MG63 (cell line): Measurements from ENCODE around the gene CPNE4. TPM values are rescaled to one million over a fixed set of nuclear protein-coding genes. Genes with fewer than 3 reads are reported as not detected.

Source experiments
- DNase-seq: peaks from one replicate; pipeline ENCODE4 v3.0.0-alpha.2; 2020
- H3K27me3 ChIP-seq: fragments of 250-450 bp; sonication (Bioruptor Pico); 2 replicates; pipeline ENCODE4 v1.5.1; 2020; ENCODE audit warnings: mild to moderate bottlenecking, moderate library complexity
- H3K36me3 ChIP-seq: fragments of 250-450 bp; sonication (Bioruptor Pico); 2 replicates; pipeline ENCODE4 v1.5.1; 2020; ENCODE audit warnings: mild to moderate bottlenecking, moderate library complexity
- H3K4me3 ChIP-seq: fragments of 250-450 bp; sonication (Bioruptor Pico); 2 replicates; pipeline ENCODE4 v1.5.1; 2020; ENCODE audit warnings: mild to moderate bottlenecking, moderate library complexity
- H3K9me3 ChIP-seq: fragments of 250-450 bp; sonication (Bioruptor Pico); 2 replicates; pipeline ENCODE4 v1.5.1; 2020; ENCODE audit warnings: mild to moderate bottlenecking, moderate library complexity
- total RNA-seq: library from RNA; depleted of rRNA; stranded (reverse); fragments of >200 nt; shearing (Covaris generic); gene quantifications from 2 replicates; pipeline ENCODE4 v1.2.3, GENCODE V29; 2014; ENCODE audit warnings: low replicate concordance

CPNE4 gene
- total RNA-seq, 1 experiment from 2014 or later: not detected

- Histone ChIP-seq H3K27me3 (peaks cover 19% of the 10 kb centered on the region), H3K36me3 (no peaks in the 10 kb centered on the region), H3K4me3 (no peak overlapping the region), H3K9me3 (no peaks in the 10 kb centered on the region)
- no peak for DNase-seq
Observed at GRCh38 chr3:132032959-132033358, 1.9 kb downstream of the CPNE4 start.

GRCh38 chr3:132029182-132029902 lies 5.5 kb downstream of the CPNE4 start:
- no peaks in the 10 kb centered on the region for H3K9me3 ChIP-seq
- H3K27me3 ChIP-seq: peaks cover 8% of the 10 kb centered on the region
- no peaks in the 10 kb centered on the region for H3K36me3 ChIP-seq
- DNase-seq: peak; percentile 79
- no peak overlapping the region for H3K4me3 ChIP-seq

GRCh38 chr3:132022914-132023313 lies 11.9 kb downstream of the CPNE4 start:
- Histone ChIP-seq H3K36me3 (no peaks in the 10 kb centered on the region), H3K27me3 (no peaks in the 10 kb centered on the region), H3K4me3 (no peak overlapping the region), H3K9me3 (no peaks in the 10 kb centered on the region)
- no peak for DNase-seq

GRCh38 chr3:132020058-132020457 lies 14.8 kb downstream of the CPNE4 start:
- Histone ChIP-seq H3K9me3 (no peaks in the 10 kb centered on the region), H3K4me3 (no peak overlapping the region), H3K27me3 (peaks cover 3% of the 10 kb centered on the region), H3K36me3 (no peaks in the 10 kb centered on the region)
- no peak for DNase-seq

- H3K9me3 ChIP-seq: no peaks in the 10 kb centered on the region
- no peaks in the 10 kb centered on the region for H3K36me3 ChIP-seq
- H3K27me3 ChIP-seq: peaks cover 5% of the 10 kb centered on the region
- DNase-seq: no peak
- no peak overlapping the region for H3K4me3 ChIP-seq
Observed at GRCh38 chr3:132017137-132017536, 17.7 kb downstream of the CPNE4 start.

GRCh38 chr3:132016061-132017041 lies 18.5 kb downstream of the CPNE4 start:
- Histone ChIP-seq H3K9me3 (no peaks in the 10 kb centered on the region), H3K4me3 (no peak overlapping the region), H3K36me3 (no peaks in the 10 kb centered on the region), H3K27me3 (peaks cover 5% of the 10 kb centered on the region)
- DNase-seq: no peak

GRCh38 chr3:132014105-132014504 lies 20.7 kb downstream of the CPNE4 start:
- Histone ChIP-seq H3K27me3 (peaks cover 5% of the 10 kb centered on the region), H3K4me3 (no peak overlapping the region), H3K9me3 (no peaks in the 10 kb centered on the region), H3K36me3 (no peaks in the 10 kb centered on the region)
- no peak for DNase-seq

GRCh38 chr3:132009241-132009640 lies 25.6 kb downstream of the CPNE4 start:
- no peak for DNase-seq
- Histone ChIP-seq H3K4me3 (no peak overlapping the region), H3K9me3 (no peaks in the 10 kb centered on the region), H3K36me3 (no peaks in the 10 kb centered on the region), H3K27me3 (no peaks in the 10 kb centered on the region)

GRCh38 chr3:132008837-132009236 lies 26.0 kb downstream of the CPNE4 start:
- Histone ChIP-seq H3K27me3 (no peaks in the 10 kb centered on the region), H3K9me3 (no peaks in the 10 kb centered on the region), H3K4me3 (no peak overlapping the region), H3K36me3 (no peaks in the 10 kb centered on the region)
- no peak for DNase-seq

- no peaks in the 10 kb centered on the region for H3K36me3 ChIP-seq
- H3K9me3 ChIP-seq: no peaks in the 10 kb centered on the region
- no peak overlapping the region for H3K4me3 ChIP-seq
- no peak for DNase-seq
- H3K27me3 ChIP-seq: no peaks in the 10 kb centered on the region
Observed at GRCh38 chr3:132007617-132008016, 27.2 kb downstream of the CPNE4 start.

- DNase-seq: peak; percentile 4
Observed at GRCh38 chr3:132006605-132007204, 28.1 kb downstream of the CPNE4 start.

GRCh38 chr3:132004571-132004970 lies 30.2 kb downstream of the CPNE4 start:
- no peaks in the 10 kb centered on the region for H3K9me3 ChIP-seq
- DNase-seq: no peak
- H3K36me3 ChIP-seq: no peaks in the 10 kb centered on the region
- no peak overlapping the region for H3K4me3 ChIP-seq
- H3K27me3 ChIP-seq: no peaks in the 10 kb centered on the region

More at GRCh38 chr3:132006605-132007204, 28.1 kb downstream of the CPNE4 start:
- Histone ChIP-seq H3K36me3 (no peaks in the 10 kb centered on the region), H3K9me3 (no peaks in the 10 kb centered on the region), H3K27me3 (no peaks in the 10 kb centered on the region), H3K4me3 (no peak overlapping the region)

- no peaks in the 10 kb centered on the region for H3K9me3 ChIP-seq
- H3K4me3 ChIP-seq: no peak overlapping the region
- DNase-seq: no peak
- no peaks in the 10 kb centered on the region for H3K27me3 ChIP-seq
- H3K36me3 ChIP-seq: no peaks in the 10 kb centered on the region
Observed at GRCh38 chr3:132003685-132004084, 31.1 kb downstream of the CPNE4 start.

GRCh38 chr3:132001999-132002398 lies 32.8 kb downstream of the CPNE4 start:
- Histone ChIP-seq H3K36me3 (no peaks in the 10 kb centered on the region), H3K4me3 (no peak overlapping the region), H3K9me3 (no peaks in the 10 kb centered on the region), H3K27me3 (no peaks in the 10 kb centered on the region)
- DNase-seq: no peak

GRCh38 chr3:132001036-132001435 lies 33.8 kb downstream of the CPNE4 start:
- no peak overlapping the region for H3K4me3 ChIP-seq
- no peak for DNase-seq
- no peaks in the 10 kb centered on the region for H3K9me3 ChIP-seq
- H3K27me3 ChIP-seq: no peaks in the 10 kb centered on the region
- H3K36me3 ChIP-seq: no peaks in the 10 kb centered on the region

- H3K36me3 ChIP-seq: no peaks in the 10 kb centered on the region
- H3K4me3 ChIP-seq: no peak overlapping the region
Observed at GRCh38 chr3:131998027-131998426, 36.8 kb downstream of the CPNE4 start.

GRCh38 chr3:131995891-131996290 lies 38.9 kb downstream of the CPNE4 start:
- Histone ChIP-seq H3K4me3 (no peak overlapping the region), H3K27me3 (no peaks in the 10 kb centered on the region), H3K36me3 (no peaks in the 10 kb centered on the region), H3K9me3 (no peaks in the 10 kb centered on the region)
- no peak for DNase-seq

More at GRCh38 chr3:131998027-131998426, 36.8 kb downstream of the CPNE4 start:
- no peak for DNase-seq
- H3K27me3 ChIP-seq: no peaks in the 10 kb centered on the region
- no peaks in the 10 kb centered on the region for H3K9me3 ChIP-seq
